DOHH2 (cell line): ENCODE measurements around the gene OS9.

Experiments used
- H3F3A ChIP-seq: fragments of 200-600 bp; sonication (generic), shearing (Covaris generic); 2 replicates; pipeline ENCODE4 v1.6.0; 2016; ENCODE audit warnings: antibody characterized with exemption, mild to moderate bottlenecking; ENCODE audit not compliant: control insufficient read depth, insufficient read depth
- H3K27ac ChIP-seq: fragments of 200-600 bp; sonication (generic); 2 replicates; pipeline ENCODE4 v1.5.1; 2014; ENCODE audit warnings: low read depth, mild to moderate bottlenecking, low read length, moderate library complexity
- H3K27me3 ChIP-seq: fragments of 200-600 bp; sonication (generic); 2 replicates; pipeline ENCODE4 v1.6.1; 2014; ENCODE audit warnings: mild to moderate bottlenecking, low read length, mixed read lengths; ENCODE audit not compliant: control insufficient read depth
- H3K36me3 ChIP-seq: fragments of 200-600 bp; sonication (generic); 2 replicates; pipeline ENCODE4 v1.6.1; 2014; ENCODE audit warnings: mild to moderate bottlenecking, low read length, moderate library complexity, mixed read lengths; ENCODE audit not compliant: control insufficient read depth
- H3K4me1 ChIP-seq: fragments of 200-600 bp; sonication (generic); 2 replicates; pipeline ENCODE4 v1.6.1; 2014; ENCODE audit warnings: mild to moderate bottlenecking, low read length, mixed read lengths; ENCODE audit not compliant: control insufficient read depth
- H3K4me2 ChIP-seq: fragments of 200-600 bp; sonication (generic); 2 replicates; pipeline ENCODE4 v1.6.0; 2014; ENCODE audit warnings: mild to moderate bottlenecking, low read length, moderate library complexity
- H3K4me3 ChIP-seq: fragments of 200-600 bp; sonication (generic); 2 replicates; pipeline ENCODE4 v1.5.1; 2014; ENCODE audit warnings: mild to moderate bottlenecking, low read length, mixed read lengths
- H3K79me2 ChIP-seq: fragments of 200-600 bp; sonication (generic); 2 replicates; pipeline ENCODE4 v1.6.1; 2014; ENCODE audit warnings: mild to moderate bottlenecking, low read length, mixed read lengths; ENCODE audit not compliant: control insufficient read depth
- H3K9me2 ChIP-seq: fragments of 200-600 bp; sonication (generic); replicated peaks from 2 replicates; pipeline ENCODE4 v1.6.1; 2014; ENCODE audit warnings: mild to moderate bottlenecking, low read length, mixed read lengths; ENCODE audit not compliant: control insufficient read depth
- H3K9me3 ChIP-seq: fragments of 200-600 bp; sonication (generic); 2 replicates; pipeline ENCODE4 v1.6.1; 2014; ENCODE audit warnings: antibody characterized with exemption, low read length, mixed read lengths; ENCODE audit not compliant: control insufficient read depth, insufficient read depth
- H4K20me1 ChIP-seq: fragments of 200-600 bp; sonication (generic); 2 replicates; pipeline ENCODE4 v1.6.0; 2014; ENCODE audit warnings: low read depth, mild to moderate bottlenecking, antibody characterized with exemption, low read length, moderate library complexity; ENCODE audit not compliant: control insufficient read depth, insufficient read depth
- CTCF ChIP-seq: fragments of 200-600 bp; sonication (generic); IDR thresholded peaks from one replicate; pipeline ENCODE4 v1.5.1; 2014; ENCODE audit warnings: antibody characterized with exemption, mild to moderate bottlenecking, low read depth, low read length; ENCODE audit not compliant: poor library complexity, severe bottlenecking
- EZH2phosphoT487 ChIP-seq: fragments of 200-600 bp; sonication (generic); IDR thresholded peaks from 2 replicates; pipeline ENCODE4 v1.6.1; 2017; ENCODE audit warnings: borderline replicate concordance, mild to moderate bottlenecking, antibody characterized with exemption, low read length, moderate library complexity, mixed read lengths

Gene OS9

GRCh38 chr12:57732726-57733593 is 39.0 kb downstream of the OS9 start:
- no peak overlapping the region for H3K4me3 ChIP-seq
- TF ChIP-seq EZH2phosphoT487 (no peak), CTCF (no peak)
- H3K79me2 ChIP-seq = no peaks in the 10 kb centered on the region
- no peaks in the 10 kb centered on the region for H3K9me3 ChIP-seq
- H3K4me2 ChIP-seq = no peak overlapping the region
- no peaks in the 10 kb centered on the region for H3K27me3 ChIP-seq
- H3K36me3 ChIP-seq = peaks cover 40% of the 10 kb centered on the region
- H3K27ac ChIP-seq = no peak overlapping the region
- no peaks in the 10 kb centered on the region for H4K20me1 ChIP-seq
- no peaks in the 10 kb centered on the region for H3K4me1 ChIP-seq
- no peaks in the 10 kb centered on the region for H3K9me2 ChIP-seq
- H3F3A ChIP-seq = no peaks in the 10 kb centered on the region

GRCh38 chr12:57733928-57734327 is 40.0 kb downstream of the OS9 start:
- Histone ChIP-seq H3F3A (no peaks in the 10 kb centered on the region), H3K36me3 (peaks cover 40% of the 10 kb centered on the region), H3K4me1 (no peaks in the 10 kb centered on the region), H3K79me2 (peaks cover under 1% of the 10 kb centered on the region), H3K4me3 (no peak overlapping the region), H3K27me3 (no peaks in the 10 kb centered on the region), H3K4me2 (no peak overlapping the region), H3K27ac (no peak overlapping the region), H3K9me3 (no peaks in the 10 kb centered on the region), H4K20me1 (no peaks in the 10 kb centered on the region), H3K9me2 (no peaks in the 10 kb centered on the region)
- TF ChIP-seq EZH2phosphoT487 (no peak), CTCF (no peak)

- Histone ChIP-seq H3F3A (no peaks in the 10 kb centered on the region), H3K9me2 (no peaks in the 10 kb centered on the region), H3K27ac (no peak overlapping the region), H3K4me2 (no peak overlapping the region), H3K4me1 (peaks cover 1% of the 10 kb centered on the region; the same call in 1 of the 2 replicates), H3K27me3 (no peaks in the 10 kb centered on the region), H3K79me2 (peaks cover 8% of the 10 kb centered on the region), H3K36me3 (peaks cover 40% of the 10 kb centered on the region), H3K9me3 (no peaks in the 10 kb centered on the region), H4K20me1 (no peaks in the 10 kb centered on the region), H3K4me3 (no peak overlapping the region)
- TF ChIP-seq CTCF (no peak), EZH2phosphoT487 (no peak)
Observed at GRCh38 chr12:57734591-57734990, 40.7 kb downstream of the OS9 start.
